Right cardiac atrium (tissue), 5 donors: ENCODE measurements around the gene SLPI. TPM values are rescaled to one million over a fixed set of nuclear protein-coding genes. Genes with fewer than 3 reads are reported as not detected.

Experiments used
- ATAC-seq, 2 donors: fragments of 200-7000 bp; cut with Tn5 transposase; one replicate each; pipeline versions ENCODE4 v1.8.0 to v1.9.1; 2020; ENCODE audit warnings: moderate library complexity in 2 of 2, mild to moderate bottlenecking in 1 of 2
- DNase-seq, 3 donors: peaks; one replicate each; pipeline ENCODE4 v3.0.0-alpha.2; 2020
- H3K27ac ChIP-seq: one replicate; pipeline ENCODE4 v1.5.1; 2013; ENCODE audit warnings: mild to moderate bottlenecking, low read length, control low read depth, moderate library complexity
- H3K27me3 ChIP-seq: one replicate; pipeline ENCODE4 v1.6.1; 2013; ENCODE audit not compliant: control insufficient read depth, insufficient read depth
- H3K4me1 ChIP-seq: one replicate; pipeline ENCODE4 v1.6.1; 2013; ENCODE audit warnings: low read length; ENCODE audit not compliant: control insufficient read depth, insufficient read depth
- H3K4me3 ChIP-seq: one replicate; pipeline ENCODE4 v1.5.1; 2013; ENCODE audit warnings: low read length, control low read depth
- H3K9me3 ChIP-seq: one replicate; pipeline ENCODE4 v1.6.1; 2013; ENCODE audit warnings: low read length; ENCODE audit not compliant: control insufficient read depth
- WGBS: extraction: QIAGEN DNeasy Blood & Tissue Kit; methylation state at CpG from one replicate; pipeline ENCODE4 v1.1.7; 2013; 5-methylcytosine and 5-hydroxymethylcytosine counted together
- intact Hi-C, 4 donors: fragments of 100-400 bp; cut with DNase I; formaldehyde crosslinking; loops; one replicate each; pipeline versions ENCODE4 v1.11.0 to v1.14.0; 2022 to 2023
- polyA plus RNA-seq: library from polyadenylated mRNA; stranded (reverse); fragments of 200-250 nt; gene quantifications from one replicate; pipeline ENCODE4 v1.2.3, GENCODE V29; 2013
- total RNA-seq, 4 donors: library from RNA; stranded (reverse); fragmentation: NEBNext Ultra II Directional; extraction: Animal tissue kit (Norgen Biotek cat#: 25700); gene quantifications; one replicate each; pipeline ENCODE4 v1.2.1, GENCODE V29; 2021
- donor health status: healthy with polysubstance abuse.
- donor health status: DM: no; HTN: yes; CAD: no.
- donor health status: DM: no; HTN: no; CAD: no.
- donor health status: DM: no; HTN: yes; CAD: no; lungs with severe emphysema.
- donor health status: DM: yes; HTN: yes; CAD: no.

The SLPI gene
- total and polyA plus RNA-seq, 5 donors: 1.4 to 16.6 (median 6.3) TPM

DNA sequence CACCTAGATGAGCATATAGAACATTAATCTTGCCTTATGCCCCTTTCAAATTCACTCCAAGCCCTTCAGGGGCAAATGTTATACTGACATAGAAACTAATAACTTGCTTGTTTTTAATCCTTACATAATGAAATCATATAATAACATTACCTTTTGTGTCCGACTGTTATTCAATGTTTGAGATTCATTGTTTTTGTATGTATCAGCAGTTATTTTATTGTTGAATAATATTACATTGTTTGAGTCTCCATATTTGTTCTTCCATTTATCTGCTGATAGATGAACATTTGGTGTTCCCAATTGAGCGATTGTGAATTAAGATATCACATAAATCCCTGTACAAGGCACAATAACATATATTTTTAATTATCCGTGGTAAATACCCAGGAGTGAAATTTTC is 41.5 kb downstream of the SLPI start:
- no peak overlapping the region for H3K4me3 ChIP-seq
- H3K27ac ChIP-seq: no peak overlapping the region
- intact Hi-C loops: no loop called here
- no peaks in the 10 kb centered on the region for H3K9me3 ChIP-seq
- no peaks in the 10 kb centered on the region for H3K4me1 ChIP-seq
- WGBS: 84% methylated on average over 3 of the region's 3 CpGs
- no peaks in the 10 kb centered on the region for H3K27me3 ChIP-seq
- ATAC-seq (no peak), DNase-seq (no peak)

DNA sequence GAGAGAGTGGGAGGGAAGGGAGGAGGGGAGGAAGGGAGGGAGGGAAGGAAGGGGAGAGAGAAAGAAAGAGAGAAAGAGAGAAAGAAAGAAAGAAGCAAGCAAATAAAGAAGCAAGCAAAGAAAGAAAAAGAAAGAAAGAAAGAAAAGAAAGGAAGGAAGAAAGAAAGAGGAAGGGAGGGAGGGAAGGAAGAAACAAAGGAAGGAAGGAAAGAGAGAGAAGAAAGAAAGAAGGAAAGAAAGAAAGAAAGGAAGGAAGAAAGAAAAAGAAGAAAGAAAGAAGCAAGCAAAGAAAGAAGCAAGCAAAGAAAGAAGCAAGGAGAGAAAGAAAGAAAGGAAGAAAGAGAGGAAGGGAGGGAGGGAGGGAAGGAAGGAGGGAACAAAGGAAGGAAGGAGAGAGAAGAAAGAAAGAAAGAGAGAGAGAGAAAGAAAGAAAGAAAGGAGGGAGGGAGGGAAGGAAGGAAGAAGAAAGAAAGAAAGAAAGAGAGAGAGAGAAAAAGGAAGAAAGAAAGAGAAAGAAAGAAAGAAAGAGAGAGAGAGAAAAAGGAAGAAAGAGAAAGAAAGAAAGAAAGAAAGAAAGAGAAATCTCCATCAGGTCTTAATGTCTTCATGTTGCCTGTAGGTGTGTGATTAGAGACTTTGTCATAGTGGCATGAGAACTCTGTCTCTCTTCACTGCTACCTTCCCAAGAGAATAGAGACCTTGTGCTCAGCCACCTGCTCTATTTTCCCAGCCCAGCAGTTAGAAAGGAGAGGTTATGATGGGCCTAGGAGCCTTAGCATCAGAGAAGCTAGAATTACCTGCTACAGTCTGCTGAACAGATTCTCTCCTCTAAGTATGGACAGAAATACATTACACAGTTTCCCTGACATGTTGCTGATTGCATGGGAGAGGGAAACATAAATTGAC is 42.5 kb downstream of the SLPI start:
- H3K4me1 ChIP-seq: no peaks in the 10 kb centered on the region
- DNase-seq (no peak), ATAC-seq (no peak)
- intact Hi-C loops: no loop called here
- H3K9me3 ChIP-seq: no peaks in the 10 kb centered on the region
- no peaks in the 10 kb centered on the region for H3K27me3 ChIP-seq
- H3K27ac ChIP-seq: no peak overlapping the region
- H3K4me3 ChIP-seq: no peak overlapping the region

DNA sequence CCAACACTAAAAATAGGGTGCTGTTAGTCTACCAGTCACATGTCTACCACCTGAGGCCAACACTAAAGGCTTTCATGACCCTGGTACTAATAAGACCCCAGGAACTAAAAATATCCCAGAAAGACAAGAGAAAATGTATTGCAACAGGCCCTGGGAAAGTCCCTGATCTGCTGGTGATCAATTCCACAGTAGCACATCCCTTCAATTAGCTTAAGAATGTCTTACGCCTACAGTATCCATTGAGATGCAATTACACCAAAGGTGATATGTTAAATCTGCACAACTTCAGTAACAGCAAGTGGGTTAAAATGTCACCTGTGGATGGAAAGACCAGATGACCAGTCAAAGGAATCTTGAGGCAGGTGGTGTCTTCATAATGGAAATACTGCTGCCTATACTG is 44.4 kb downstream of the SLPI start:
- no peak for ATAC-seq
- WGBS: 93% methylated on average over 1 of the region's 1 CpG
- DNase-seq: no peak
- Histone ChIP-seq H3K4me1 (no peaks in the 10 kb centered on the region), H3K27ac (no peak overlapping the region), H3K9me3 (no peaks in the 10 kb centered on the region), H3K4me3 (no peak overlapping the region), H3K27me3 (no peaks in the 10 kb centered on the region)
- intact Hi-C loops: no loop called here

DNA sequence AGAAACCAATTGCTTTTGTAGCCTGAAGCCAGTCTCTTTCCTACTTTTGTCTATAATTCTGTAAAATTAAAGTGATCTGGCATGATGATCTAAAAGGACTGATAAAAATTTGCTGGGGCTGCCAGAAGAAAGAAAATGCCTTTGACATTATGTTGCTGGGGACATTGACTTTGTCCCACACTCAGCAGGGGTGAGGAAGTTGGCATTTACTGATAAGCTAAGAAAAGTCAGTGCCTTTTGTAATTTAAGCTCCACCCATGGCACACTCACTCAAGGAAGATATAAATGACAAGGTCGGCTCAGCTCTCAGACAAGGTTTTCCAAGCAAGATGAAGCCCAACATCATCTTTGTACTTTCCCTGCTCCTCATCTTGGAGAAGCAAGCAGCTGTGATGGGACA is 47.6 kb downstream of the SLPI start, which contains the start of gene SEMG1:
SEMG1 (plus strand) TSS at position 309 of the 400 bp plus-strand sequence; CDS start at position 330, 21 bp downstream.
- Histone ChIP-seq H3K27me3 (no peaks in the 10 kb centered on the region), H3K27ac (no peak within 1 kb of the TSS), H3K4me3 (no peak within 1 kb of the TSS), H3K9me3 (no peaks in the 10 kb centered on the region), H3K4me1 (no peaks in the 10 kb centered on the region)
- no peak for ATAC-seq
- 17% methylated on average over 1 of the region's 1 CpG for whole genome bisulfite sequencing
- DNase-seq: no peak
- intact Hi-C loops: no loop called here

Other genes with a start within 250 kb of the SLPI start
- gene KCNS1, start 153.4 kb downstream of the SLPI start, total RNA-seq: 1 to 10 TPM in 1 of 4 donors, under 1 TPM in 3; 0.37 to 1.2 (median 0.58) TPM
- 0.27 TPM for gene KCNS1, start 153.4 kb downstream of the SLPI start, polyA plus RNA-seq
- not detected for gene WFDC5, start 139.4 kb downstream of the SLPI start, total RNA-seq
- not detected for gene WFDC5, start 139.4 kb downstream of the SLPI start, polyA plus RNA-seq
- gene WFDC12, start 130.1 kb downstream of the SLPI start, total RNA-seq: not detected
- gene WFDC12, start 130.1 kb downstream of the SLPI start, polyA plus RNA-seq: not detected
- not detected for gene PI3, start 79.7 kb downstream of the SLPI start, total RNA-seq
- gene PI3, start 79.7 kb downstream of the SLPI start, polyA plus RNA-seq: not detected
- gene SEMG1, start 47.5 kb downstream of the SLPI start, total RNA-seq: not detected
- gene SEMG1, start 47.5 kb downstream of the SLPI start, polyA plus RNA-seq: not detected
- not detected for gene SEMG2, start 33.2 kb downstream of the SLPI start, total RNA-seq
- not detected for gene SEMG2, start 33.2 kb downstream of the SLPI start, polyA plus RNA-seq
- gene RBPJL, start 52.3 kb upstream of the SLPI start, total RNA-seq: not detected
- gene RBPJL, start 52.3 kb upstream of the SLPI start, polyA plus RNA-seq: not detected
- gene MATN4, start 53.7 kb upstream of the SLPI start, total RNA-seq: under 1 TPM in 3 of 4 donors, not detected in 1; 0.15 to 0.20 (median 0.17) TPM
- 0.05 TPM for gene MATN4, start 53.7 kb upstream of the SLPI start, polyA plus RNA-seq
- gene SDC4, start 93.9 kb upstream of the SLPI start, total RNA-seq: 100 to 1,000 TPM in 1 of 4 donors, 10 to 100 TPM in 3; 57.5 to 125 (median 61.2) TPM
- gene SDC4, start 93.9 kb upstream of the SLPI start, polyA plus RNA-seq: 63.8 TPM
- gene SYS1, start 108.6 kb upstream of the SLPI start, total RNA-seq: 10 to 100 TPM; 21.5 to 28.7 (median 25.8) TPM
- 17.1 TPM for gene SYS1, start 108.6 kb upstream of the SLPI start, polyA plus RNA-seq
- gene TP53TG5, start 123.8 kb upstream of the SLPI start, total RNA-seq: 1 to 10 TPM in 3 of 4 donors, under 1 TPM in 1; 0.82 to 1.5 (median 1.4) TPM
- 0.95 TPM for gene TP53TG5, start 123.8 kb upstream of the SLPI start, polyA plus RNA-seq
- gene DBNDD2, start 153.7 kb upstream of the SLPI start, total RNA-seq: 100 to 1,000 TPM; 163 to 208 (median 178) TPM
- 228 TPM for gene DBNDD2, start 153.7 kb upstream of the SLPI start, polyA plus RNA-seq
- 100 to 1,000 TPM; 116 to 134 (median 125) TPM for gene PIGT, start 161.6 kb upstream of the SLPI start, total RNA-seq
- 140 TPM for gene PIGT, start 161.6 kb upstream of the SLPI start, polyA plus RNA-seq
- 1 to 10 TPM; 1.1 to 2.7 (median 1.9) TPM for gene WFDC2, start 215.2 kb upstream of the SLPI start, total RNA-seq
- 2.6 TPM for gene WFDC2, start 215.2 kb upstream of the SLPI start, polyA plus RNA-seq